Panc1 (cell line): ENCODE results near the gene NTM. TPM values are rescaled to one million over a fixed set of nuclear protein-coding genes. Genes with fewer than 3 reads are reported as not detected.

Experiments
- ATAC-seq: fragments of 200-7000 bp; cut with Tn5 transposase; 2 replicates; pipeline ENCODE4 v1.9.1; 2020; ENCODE audit warnings: mild to moderate bottlenecking, moderate library complexity
- BruUV-seq: library from RNA; stranded (reverse); fragments of 400-500 nt; replicated peaks from 2 replicates; lab custom pipeline; 2021; lab: Mats Ljungman, UMichigan
- CTCF ChIA-PET: fragments of 300-600 bp; sonication (Branson Sonifier 250); formaldehyde crosslinking; loops from one replicate; lab custom pipeline; 2022; ENCODE audit warnings: antibody characterized with exemption; lab: Charles Lee
- POLR2A ChIA-PET: fragments of 300-600 bp; sonication (Branson Sonifier 250); formaldehyde crosslinking; loops from one replicate; lab custom pipeline; 2022; ENCODE audit warnings: antibody characterized with exemption; lab: Charles Lee
- DNase-seq: peaks from one replicate; pipeline ENCODE4 v3.0.0-alpha.2; 2010; ENCODE audit warnings: low read depth, low spot score
- H3K27ac ChIP-seq: 2 replicates; pipeline ENCODE4 v1.5.1; 2011; ENCODE audit warnings: mild to moderate bottlenecking, low read length, inconsistent platforms
- H3K27me3 ChIP-seq: fragments of 200-500 bp; sonication (Bioruptor generic); 2 replicates; pipeline ENCODE4 v1.6.0; 2014; ENCODE audit warnings: low read length, inconsistent platforms; ENCODE audit not compliant: control insufficient read depth, insufficient read depth
- H3K36me3 ChIP-seq: fragments of 200-500 bp; sonication (Bioruptor generic); 2 replicates; pipeline ENCODE4 v1.5.1; 2014; ENCODE audit warnings: inconsistent platforms, mild to moderate bottlenecking, low read length, moderate library complexity; ENCODE audit not compliant: control insufficient read depth, insufficient read depth
- H3K4me1 ChIP-seq: 2 replicates; pipeline ENCODE4 v1.5.1; 2011; ENCODE audit warnings: inconsistent platforms, mild to moderate bottlenecking, low read length, moderate library complexity; ENCODE audit not compliant: control insufficient read depth, insufficient read depth
- H3K4me3 ChIP-seq, 2 experiments: 2 replicates each; pipeline ENCODE4 v1.5.1; 2011 to 2012; ENCODE audit warnings: low read depth in 2 of 2, low read length in 2 of 2, mild to moderate bottlenecking in 2 of 2, inconsistent platforms in 1 of 2, moderate library complexity in 1 of 2
- H3K9me3 ChIP-seq: fragments of 200-500 bp; sonication (Bioruptor generic); 2 replicates; pipeline ENCODE4 v1.5.1; 2014; ENCODE audit warnings: low read depth, mild to moderate bottlenecking, inconsistent platforms, low read length, moderate library complexity; ENCODE audit not compliant: control insufficient read depth, insufficient read depth
- POLR2AphosphoS5 ChIP-seq: IDR thresholded peaks from 2 replicates; pipeline ENCODE4 v1.6.1; 2012; ENCODE audit warnings: mild to moderate bottlenecking, low read depth, low read length, moderate library complexity
- REST ChIP-seq, 2 experiments: IDR thresholded peaks; 2 replicates each; pipeline ENCODE4 v1.6.1; 2011 to 2012; ENCODE audit warnings: low read depth in 2 of 2, control low read depth in 1 of 2, low read length in 1 of 2, mild to moderate bottlenecking in 1 of 2, moderate library complexity in 1 of 2; ENCODE audit not compliant: insufficient read depth in 1 of 2
- SIN3A ChIP-seq: IDR thresholded peaks from 2 replicates; pipeline ENCODE4 v1.6.1; 2012; ENCODE audit warnings: low read depth, mild to moderate bottlenecking, low read length, moderate library complexity, borderline replicate concordance; ENCODE audit not compliant: insufficient read depth
- TCF7L2 ChIP-seq: IDR thresholded peaks from 2 replicates; pipeline ENCODE4 v1.6.1; 2011; ENCODE audit warnings: mild to moderate bottlenecking, low read depth, low read length, inconsistent platforms
- in situ Hi-C: cut with HindIII; loops from 2 replicates; pipeline ENCODE4 v1.10.0; 2016; ENCODE audit warnings: low sequenced_read_pairs, low pct_unique_long_range_greater_than_20kb
- intact Hi-C: fragments of 100-400 bp; cut with micrococcal nuclease; formaldehyde crosslinking; loops from one replicate; pipeline ENCODE4 v1.10.0; 2022; ENCODE audit not compliant: unreplicated experiment
- total RNA-seq: library from RNA; stranded (reverse); gene quantifications from one replicate; pipeline ENCODE4 v1.2.1, GENCODE V29; 2021; ENCODE audit not compliant: unreplicated experiment
- TF ChIP-seq, protein P1 (sequence below): fragments of 450-650 bp; IDR thresholded peaks from 2 replicates; pipeline ENCODE4 v1.5.1; 2017; ENCODE audit warnings: mild to moderate bottlenecking

Gene NTM
- total RNA-seq, 1 experiment from 2014 or later, result 0.10 TPM

DNA sequence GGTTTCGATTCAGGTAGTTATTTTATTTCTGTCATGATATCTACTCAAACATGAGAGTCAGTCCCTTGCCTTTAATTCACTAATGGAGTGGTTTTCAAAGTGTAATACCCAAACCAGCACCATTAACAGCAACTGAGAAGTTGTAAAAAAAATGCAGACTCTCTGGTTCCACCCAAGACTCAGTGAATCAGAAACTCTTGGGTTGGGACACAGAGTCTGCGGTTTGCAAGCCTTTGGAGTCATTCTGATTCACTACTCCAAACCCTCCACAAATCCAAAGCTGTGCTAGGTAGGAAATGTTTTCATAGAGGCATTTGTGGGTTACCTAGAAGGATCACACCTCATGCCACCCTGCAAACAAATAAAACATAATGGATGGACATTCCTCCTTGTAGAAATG, 340.1 kb downstream of the NTM start:
- Histone ChIP-seq H3K4me3 (no peak overlapping the region), H3K36me3 (no peaks in the 10 kb centered on the region), H3K27ac (no peak overlapping the region), H3K9me3 (no peaks in the 10 kb centered on the region), H3K27me3 (no peaks in the 10 kb centered on the region), H3K4me1 (no peaks in the 10 kb centered on the region)
- no peak for ATAC-seq
- TF ChIP-seq SIN3A (no peak), POLR2AphosphoS5 (no peak), TCF7L2 (no peak), REST (IDR thresholded peaks at IDR 0.05; ENCODE audit: insufficient read depth in 1 of 2, low read depth in 2 of 2, low read length in 1 of 2) (no peak)
- TF ChIP-seq, protein P1, sequence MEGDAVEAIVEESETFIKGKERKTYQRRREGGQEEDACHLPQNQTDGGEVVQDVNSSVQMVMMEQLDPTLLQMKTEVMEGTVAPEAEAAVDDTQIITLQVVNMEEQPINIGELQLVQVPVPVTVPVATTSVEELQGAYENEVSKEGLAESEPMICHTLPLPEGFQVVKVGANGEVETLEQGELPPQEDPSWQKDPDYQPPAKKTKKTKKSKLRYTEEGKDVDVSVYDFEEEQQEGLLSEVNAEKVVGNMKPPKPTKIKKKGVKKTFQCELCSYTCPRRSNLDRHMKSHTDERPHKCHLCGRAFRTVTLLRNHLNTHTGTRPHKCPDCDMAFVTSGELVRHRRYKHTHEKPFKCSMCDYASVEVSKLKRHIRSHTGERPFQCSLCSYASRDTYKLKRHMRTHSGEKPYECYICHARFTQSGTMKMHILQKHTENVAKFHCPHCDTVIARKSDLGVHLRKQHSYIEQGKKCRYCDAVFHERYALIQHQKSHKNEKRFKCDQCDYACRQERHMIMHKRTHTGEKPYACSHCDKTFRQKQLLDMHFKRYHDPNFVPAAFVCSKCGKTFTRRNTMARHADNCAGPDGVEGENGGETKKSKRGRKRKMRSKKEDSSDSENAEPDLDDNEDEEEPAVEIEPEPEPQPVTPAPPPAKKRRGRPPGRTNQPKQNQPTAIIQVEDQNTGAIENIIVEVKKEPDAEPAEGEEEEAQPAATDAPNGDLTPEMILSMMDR, result no peak
- CTCF ChIA-PET, result no interaction called here
- in situ Hi-C loops, result no loop called here
- no peak for DNase-seq
- BruUV-seq, result no TSS peak
- POLR2A ChIA-PET, result no interaction called here
- intact Hi-C loops, result no loop called here

GRCh38 chr11:131712897-131713296, 342.5 kb downstream of the NTM start:
- H3K9me3 ChIP-seq, result no peaks in the 10 kb centered on the region
- H3K4me3 ChIP-seq, result no peak overlapping the region
- BruUV-seq, result no TSS peak
- ChIA-PET POLR2A (no interaction called here), CTCF (no interaction called here)
- DNase-seq (no peak), ATAC-seq (no peak)
- in situ Hi-C loops, result no loop called here
- no peaks in the 10 kb centered on the region for H3K27me3 ChIP-seq
- H3K36me3 ChIP-seq, result no peaks in the 10 kb centered on the region
- intact Hi-C loops, result no loop called here
- H3K27ac ChIP-seq, result no peak overlapping the region
- no peak for TF ChIP-seq REST (IDR thresholded peaks at IDR 0.05; ENCODE audit: insufficient read depth in 1 of 2, low read depth in 2 of 2, low read length in 1 of 2)
- no peak for TF ChIP-seq TCF7L2
- TF ChIP-seq POLR2AphosphoS5, result no peak
- no peak for TF ChIP-seq SIN3A
- TF ChIP-seq, protein P1, result no peak
- no peaks in the 10 kb centered on the region for H3K4me1 ChIP-seq
